ENCODE results near the gene POLA2. TPM values are rescaled to one million over a fixed set of nuclear protein-coding genes. Genes with fewer than 3 reads are reported as not detected.
A peak's percentile ranks its signal among the peaks of the same experiment; 100 is the strongest.

POLA2 gene, protein sequence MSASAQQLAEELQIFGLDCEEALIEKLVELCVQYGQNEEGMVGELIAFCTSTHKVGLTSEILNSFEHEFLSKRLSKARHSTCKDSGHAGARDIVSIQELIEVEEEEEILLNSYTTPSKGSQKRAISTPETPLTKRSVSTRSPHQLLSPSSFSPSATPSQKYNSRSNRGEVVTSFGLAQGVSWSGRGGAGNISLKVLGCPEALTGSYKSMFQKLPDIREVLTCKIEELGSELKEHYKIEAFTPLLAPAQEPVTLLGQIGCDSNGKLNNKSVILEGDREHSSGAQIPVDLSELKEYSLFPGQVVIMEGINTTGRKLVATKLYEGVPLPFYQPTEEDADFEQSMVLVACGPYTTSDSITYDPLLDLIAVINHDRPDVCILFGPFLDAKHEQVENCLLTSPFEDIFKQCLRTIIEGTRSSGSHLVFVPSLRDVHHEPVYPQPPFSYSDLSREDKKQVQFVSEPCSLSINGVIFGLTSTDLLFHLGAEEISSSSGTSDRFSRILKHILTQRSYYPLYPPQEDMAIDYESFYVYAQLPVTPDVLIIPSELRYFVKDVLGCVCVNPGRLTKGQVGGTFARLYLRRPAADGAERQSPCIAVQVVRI
- total RNA-seq (2014; rRNA removed; shearing (Covaris generic)): 47.2 and 54.6 TPM in 2 replicates

DNA sequence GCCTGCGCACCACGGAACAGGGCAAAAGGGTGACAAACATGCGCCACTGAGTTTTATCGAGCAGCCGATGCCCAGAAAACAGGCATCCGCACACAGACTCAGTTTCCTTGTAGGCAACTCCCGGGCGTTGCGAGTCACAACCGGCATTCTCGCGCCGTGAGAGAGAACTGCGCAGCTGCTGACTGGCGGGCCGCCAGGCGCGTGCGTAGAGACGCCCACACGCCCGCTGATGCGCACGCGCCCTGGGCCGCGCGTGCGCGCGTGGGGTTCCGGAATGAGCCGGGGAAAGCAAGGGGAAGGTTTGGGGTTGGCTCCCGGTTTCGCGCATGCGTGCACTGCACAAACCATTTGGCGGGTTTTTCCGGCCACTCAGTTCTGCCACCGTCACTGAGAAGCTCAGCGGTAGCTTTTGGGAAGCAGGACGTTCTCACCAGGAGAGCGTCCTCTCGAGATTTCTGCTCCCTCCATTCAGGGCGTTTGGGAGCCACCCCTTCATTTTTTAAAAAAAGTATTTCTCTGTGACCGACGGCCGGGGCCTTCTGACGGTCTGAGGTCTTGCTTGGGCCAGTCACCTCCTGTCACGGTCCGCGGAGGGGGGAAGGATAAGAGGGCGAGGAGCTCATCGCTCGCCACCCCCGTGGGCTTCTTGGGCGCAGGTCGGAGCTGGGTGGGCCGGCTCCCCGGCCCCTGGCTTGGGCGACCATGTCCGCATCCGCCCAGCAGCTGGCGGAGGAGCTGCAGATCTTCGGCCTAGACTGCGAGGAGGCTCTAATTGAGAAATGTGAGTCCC is at the start of gene POLA2:
POLA2 (plus strand) TSS at position 372 of the 790 bp plus-strand sequence; CDS start at position 703, 331 bp downstream.
- DNase-seq: peak; percentile 95 to 97
- H3K36me3 ChIP-seq: peaks cover 4% of the 10 kb centered on the region
- no peaks in the 10 kb centered on the region for H3K27me3 ChIP-seq
- H3K27ac ChIP-seq: peak within 1 kb of the TSS; percentile 94
- no peaks in the 10 kb centered on the region for H3K9me3 ChIP-seq (replicated peaks)
- peaks cover 3% of the 10 kb centered on the region; the same call in 1 of the 2 replicates for H3K4me1 ChIP-seq
- H3K4me3 ChIP-seq: peak within 1 kb of the TSS; percentile 92

DNA sequence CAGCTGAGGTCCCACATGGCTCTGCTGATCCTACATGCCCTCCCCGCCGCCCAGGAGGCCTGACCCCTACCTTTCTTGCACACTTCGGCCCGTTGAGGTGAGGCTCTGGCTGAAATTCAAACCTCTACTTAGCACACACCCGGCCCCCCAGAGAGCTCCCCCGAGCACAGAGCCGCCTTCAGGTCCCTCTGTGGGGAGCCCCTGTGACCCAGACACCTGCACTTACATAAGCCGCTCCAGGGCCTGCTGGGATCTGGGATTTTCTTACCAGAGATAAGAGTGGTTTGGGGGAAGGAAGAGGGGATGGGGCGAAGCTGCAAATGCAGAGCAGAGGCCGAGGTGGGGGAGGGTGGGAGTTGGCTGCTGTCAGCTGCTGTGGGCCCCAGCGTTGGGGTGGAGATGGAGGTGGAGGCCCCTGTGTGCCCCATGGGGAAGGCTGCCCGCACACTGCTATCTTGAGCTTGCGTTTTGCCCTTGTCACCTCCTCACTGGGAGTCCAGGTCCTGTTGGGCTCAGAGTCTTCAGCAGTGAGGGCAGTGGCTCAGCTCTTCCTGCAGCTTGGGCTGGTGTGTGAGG is 49.4 kb upstream of the POLA2 start:
- Histone ChIP-seq H3K4me1 (no peaks in the 10 kb centered on the region), H3K36me3 (no peaks in the 10 kb centered on the region), H3K27ac (no peak overlapping the region), H3K4me3 (no peak overlapping the region), H3K9me3 (replicated peaks) (no peaks in the 10 kb centered on the region), H3K27me3 (no peaks in the 10 kb centered on the region)
- no peak for DNase-seq

DNA sequence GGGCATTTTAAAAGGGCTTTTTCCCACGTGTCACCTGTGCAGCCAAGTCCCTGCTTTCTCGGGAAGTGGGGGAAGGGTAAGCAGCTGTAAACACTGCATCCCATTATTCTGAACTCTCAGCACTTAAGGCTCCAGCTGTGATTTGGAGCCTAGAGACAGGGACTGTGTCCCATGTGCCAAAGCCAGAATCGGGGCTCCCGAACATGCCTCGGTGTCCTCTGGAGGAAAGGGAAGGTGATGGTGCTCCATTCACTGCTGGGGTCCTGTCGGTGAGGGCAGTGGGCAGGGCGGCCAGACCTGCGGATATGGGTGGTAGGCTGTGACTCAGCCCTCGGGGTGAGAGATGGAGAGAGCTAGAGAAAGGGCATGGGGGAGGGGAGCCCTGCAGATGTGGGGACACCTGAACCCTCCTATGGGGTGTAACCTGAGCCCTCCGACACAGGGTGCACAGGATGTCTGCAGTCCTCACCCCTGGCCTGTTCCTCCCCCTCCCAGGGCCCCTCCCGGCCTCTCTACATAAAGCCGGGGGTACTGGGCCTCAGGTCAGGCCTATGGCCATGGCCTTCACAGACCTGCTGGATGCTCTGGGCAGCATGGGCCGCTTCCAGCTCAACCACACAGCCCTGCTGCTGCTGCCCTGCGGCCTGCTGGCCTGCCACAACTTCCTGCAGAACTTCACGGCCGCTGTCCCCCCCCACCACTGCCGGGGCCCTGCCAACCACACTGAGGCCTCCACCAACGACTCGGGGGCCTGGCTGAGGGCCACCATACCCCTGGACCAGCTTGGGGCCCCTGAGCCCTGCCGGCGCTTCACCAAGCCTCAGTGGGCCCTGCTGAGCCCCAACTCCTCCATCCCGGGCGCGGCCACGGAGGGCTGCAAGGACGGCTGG is 48.2 kb upstream of the POLA2 start:
- Histone ChIP-seq H3K27me3 (no peaks in the 10 kb centered on the region), H3K27ac (no peak overlapping the region), H3K9me3 (replicated peaks) (no peaks in the 10 kb centered on the region), H3K36me3 (no peaks in the 10 kb centered on the region), H3K4me3 (no peak overlapping the region), H3K4me1 (no peaks in the 10 kb centered on the region)
- no peak for DNase-seq

DNA sequence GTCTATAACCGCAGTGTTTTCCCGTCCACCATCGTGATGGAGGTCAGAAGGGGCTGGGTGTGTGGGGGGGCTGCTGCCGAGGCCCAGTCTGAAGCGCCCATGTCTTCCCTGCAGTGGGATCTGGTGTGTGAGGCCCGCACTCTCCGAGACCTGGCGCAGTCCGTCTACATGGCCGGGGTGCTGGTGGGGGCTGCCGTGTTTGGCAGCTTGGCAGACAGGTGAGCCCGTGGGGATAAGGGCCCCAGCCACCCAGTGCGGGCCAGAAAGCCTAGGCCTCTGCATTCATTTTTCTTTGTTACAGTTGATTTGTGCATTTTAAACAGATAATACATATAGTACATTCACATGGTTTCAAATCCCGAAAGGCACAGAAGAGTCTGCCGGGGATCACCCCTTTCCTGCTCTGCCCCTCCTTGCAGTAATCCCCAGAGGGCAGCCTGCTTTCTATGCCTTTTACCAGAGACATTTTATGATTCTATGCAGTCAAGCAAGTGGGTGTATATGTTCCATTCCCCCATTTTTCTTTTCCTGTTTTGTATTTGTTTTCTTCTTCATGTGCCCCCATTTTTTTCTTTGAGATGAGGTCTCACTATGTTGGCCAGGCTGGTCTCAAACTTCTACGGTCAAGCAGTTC is 47.4 kb upstream of the POLA2 start:
- H3K4me1 ChIP-seq: peaks cover under 1% of the 10 kb centered on the region; the same call in 1 of the 2 replicates
- H3K27ac ChIP-seq: no peak overlapping the region
- no peaks in the 10 kb centered on the region for H3K36me3 ChIP-seq
- H3K27me3 ChIP-seq: no peaks in the 10 kb centered on the region
- no peak overlapping the region for H3K4me3 ChIP-seq
- H3K9me3 ChIP-seq (replicated peaks): no peaks in the 10 kb centered on the region
- DNase-seq: no peak

DNA sequence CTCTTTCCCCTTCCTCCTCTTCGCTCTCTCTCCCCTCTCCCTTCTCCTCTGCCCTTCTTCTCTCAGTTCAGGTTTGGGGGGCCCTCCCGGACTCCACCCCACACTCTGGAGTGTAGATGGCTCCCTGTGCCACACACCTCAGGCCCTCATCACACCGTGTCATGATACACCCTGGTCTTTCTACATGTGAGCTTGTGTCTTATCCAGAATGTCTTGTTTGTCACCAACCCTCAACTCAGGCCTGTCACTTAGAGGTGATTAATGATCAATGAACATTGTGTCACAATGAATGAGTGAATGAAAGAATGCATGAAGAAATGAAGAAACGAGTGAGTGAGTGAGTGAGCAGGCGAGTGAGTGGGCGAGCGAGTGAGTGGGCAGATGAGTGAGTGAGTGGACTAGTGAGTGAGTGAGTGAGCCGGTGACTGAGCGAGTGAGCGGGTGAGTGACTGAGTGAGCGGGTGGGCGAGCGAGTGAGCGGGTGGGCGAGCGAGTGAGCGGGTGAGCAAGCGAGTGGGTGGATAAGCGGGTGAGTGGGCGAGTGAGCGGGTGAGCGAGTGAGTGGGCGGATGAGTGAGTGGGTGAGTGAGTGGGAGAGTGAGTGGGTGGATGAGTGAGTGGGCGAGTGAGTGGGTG is 46.2 kb upstream of the POLA2 start:
- DNase-seq: no peak
- no peaks in the 10 kb centered on the region for H3K36me3 ChIP-seq

DNA sequence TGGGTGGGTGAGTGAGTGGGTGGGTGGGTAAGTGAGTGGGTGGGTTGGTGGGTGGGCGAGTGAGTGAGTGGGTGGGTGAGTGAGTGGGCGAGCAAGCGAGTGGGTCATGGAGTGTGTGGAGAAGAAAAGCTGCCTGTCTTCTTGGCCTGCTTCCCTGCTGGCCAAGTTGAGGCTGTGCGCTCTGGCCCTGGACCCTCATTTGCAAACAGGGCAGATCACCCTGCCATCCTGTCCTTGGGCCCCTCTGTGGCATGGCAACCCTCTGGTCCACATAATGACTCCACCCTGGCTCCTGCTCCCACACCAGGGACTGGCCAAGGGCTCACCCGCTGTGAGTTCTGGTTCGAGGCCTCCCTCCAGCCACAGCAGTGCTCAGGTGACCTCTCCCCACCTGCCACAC is 44.9 kb upstream of the POLA2 start:
- peaks cover 7% of the 10 kb centered on the region; the same call in 1 of the 2 replicates for H3K4me1 ChIP-seq
- H3K27me3 ChIP-seq: no peaks in the 10 kb centered on the region
- H3K9me3 ChIP-seq (replicated peaks): no peaks in the 10 kb centered on the region
- no peak overlapping the region for H3K27ac ChIP-seq
- no peaks in the 10 kb centered on the region for H3K36me3 ChIP-seq
- no peak for DNase-seq
- H3K4me3 ChIP-seq: no peak overlapping the region

More for the DNA sequence above, 46.2 kb upstream of the POLA2 start:
- Histone ChIP-seq H3K27ac (no peak overlapping the region), H3K4me1 (peaks cover 7% of the 10 kb centered on the region; the same call in 1 of the 2 replicates), H3K4me3 (no peak overlapping the region), H3K9me3 (replicated peaks) (no peaks in the 10 kb centered on the region), H3K27me3 (no peaks in the 10 kb centered on the region)

DNA sequence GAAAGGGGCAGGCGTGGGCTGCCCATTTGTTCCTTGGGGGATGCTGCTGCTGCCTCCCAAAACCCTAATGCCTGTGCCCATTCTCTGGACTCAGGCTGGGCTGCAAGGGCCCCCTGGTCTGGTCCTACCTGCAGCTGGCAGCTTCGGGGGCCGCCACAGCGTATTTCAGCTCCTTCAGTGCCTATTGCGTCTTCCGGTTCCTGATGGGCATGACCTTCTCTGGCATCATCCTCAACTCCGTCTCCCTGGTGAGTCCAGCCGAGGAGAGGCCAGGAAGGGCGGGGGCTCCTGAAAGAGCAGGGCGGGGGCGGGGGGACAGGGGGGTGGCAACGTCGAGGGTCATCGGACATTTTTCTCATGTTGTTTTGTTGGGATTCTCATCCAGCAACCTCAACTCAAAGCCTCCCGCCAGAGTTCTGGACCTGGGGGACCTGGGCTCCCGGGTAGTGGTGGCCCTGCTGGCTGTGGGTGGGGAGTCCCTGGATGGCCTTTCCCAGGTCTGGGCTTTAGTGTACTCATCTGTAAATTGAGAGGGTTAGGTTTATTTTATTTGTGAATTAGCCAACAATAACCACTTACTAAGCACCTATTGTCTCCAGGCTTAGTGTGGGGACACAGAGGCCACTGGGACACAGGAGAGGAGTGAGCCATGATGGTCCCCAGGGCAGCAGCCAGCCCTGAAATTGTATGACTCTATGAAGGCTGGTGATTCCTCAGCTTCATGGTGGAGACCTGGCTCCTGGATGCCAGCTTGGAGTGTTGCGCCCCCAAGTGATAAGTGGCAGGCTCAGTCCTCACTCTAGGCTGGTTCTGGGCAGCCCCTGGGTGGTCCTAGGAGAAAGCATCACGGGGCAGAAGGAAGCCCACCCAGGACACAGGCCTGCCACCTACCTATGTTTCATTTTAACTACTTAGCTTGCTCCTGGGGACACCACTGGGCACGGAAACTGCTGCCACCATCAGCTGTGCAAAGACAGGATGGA is 44.0 kb upstream of the POLA2 start:
- peaks cover 7% of the 10 kb centered on the region; the same call in 1 of the 2 replicates for H3K4me1 ChIP-seq
- no peak overlapping the region for H3K4me3 ChIP-seq
- no peaks in the 10 kb centered on the region for H3K9me3 ChIP-seq (replicated peaks)
- H3K36me3 ChIP-seq: no peaks in the 10 kb centered on the region
- H3K27ac ChIP-seq: no peak overlapping the region
- H3K27me3 ChIP-seq: no peaks in the 10 kb centered on the region
- no peak for DNase-seq

DNA sequence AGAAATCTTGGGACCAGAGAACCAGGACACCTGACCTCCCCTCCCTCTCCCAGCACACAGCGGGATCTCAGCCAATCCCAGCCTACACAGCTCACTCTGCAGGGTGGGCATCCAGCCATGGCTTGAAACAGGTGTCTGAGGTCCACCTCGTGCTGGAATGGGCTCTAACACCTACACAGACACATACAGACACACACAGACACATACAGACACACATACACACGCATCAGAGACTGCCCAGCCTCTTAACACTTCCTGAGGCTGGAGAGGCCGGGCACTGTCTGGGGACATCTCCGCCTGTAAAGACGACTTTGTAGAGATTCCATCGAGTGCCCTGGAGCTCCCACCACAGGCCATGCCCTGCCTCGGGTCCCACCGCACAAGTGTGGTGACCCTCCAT is 43.3 kb upstream of the POLA2 start:
- Histone ChIP-seq H3K27ac (no peak overlapping the region), H3K4me1 (peaks cover 7% of the 10 kb centered on the region; the same call in 1 of the 2 replicates), H3K27me3 (no peaks in the 10 kb centered on the region), H3K4me3 (no peak overlapping the region), H3K9me3 (replicated peaks) (no peaks in the 10 kb centered on the region), H3K36me3 (no peaks in the 10 kb centered on the region)
- no peak for DNase-seq

DNA sequence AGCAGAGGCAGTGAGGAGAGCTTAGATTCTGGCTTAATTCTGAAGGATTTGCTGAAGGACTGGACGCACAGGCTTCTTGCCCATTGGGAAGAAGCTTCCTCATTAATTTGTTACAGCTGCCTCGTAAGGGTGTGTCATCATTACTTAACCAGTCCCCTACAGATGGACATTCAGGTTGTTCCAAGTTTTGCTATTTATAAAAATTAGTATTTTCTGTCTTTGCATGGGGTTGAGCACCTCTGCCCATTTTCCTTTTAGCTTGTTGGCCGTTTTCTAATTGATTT is 41.9 kb upstream of the POLA2 start:
- peaks cover 7% of the 10 kb centered on the region; the same call in 1 of the 2 replicates for H3K4me1 ChIP-seq
- no peak overlapping the region for H3K4me3 ChIP-seq
- no peaks in the 10 kb centered on the region for H3K36me3 ChIP-seq
- no peak for DNase-seq
- H3K27me3 ChIP-seq: no peaks in the 10 kb centered on the region
- no peaks in the 10 kb centered on the region for H3K9me3 ChIP-seq (replicated peaks)
- H3K27ac ChIP-seq: no peak overlapping the region

DNA sequence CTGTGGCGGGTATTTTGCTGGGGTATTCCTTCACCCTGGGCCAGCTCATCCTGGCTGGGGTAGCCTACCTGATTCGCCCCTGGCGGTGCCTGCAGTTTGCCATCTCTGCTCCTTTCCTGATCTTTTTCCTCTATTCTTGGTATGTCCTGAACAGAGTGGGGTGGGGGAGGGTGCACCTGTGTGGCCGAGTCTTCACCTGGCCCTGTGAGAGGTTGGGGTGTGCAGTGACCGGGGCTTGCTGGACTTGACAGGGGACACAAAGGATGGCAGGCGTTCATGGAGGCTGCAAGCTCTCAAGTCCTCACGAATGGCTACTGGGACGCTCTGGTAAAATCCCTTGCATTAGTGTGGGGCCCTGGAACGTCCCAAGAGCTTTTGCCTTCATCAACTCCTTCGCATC is 40.7 kb upstream of the POLA2 start:
- Histone ChIP-seq H3K27me3 (no peaks in the 10 kb centered on the region), H3K4me1 (peaks cover 7% of the 10 kb centered on the region; the same call in 1 of the 2 replicates), H3K27ac (no peak overlapping the region), H3K9me3 (replicated peaks) (no peaks in the 10 kb centered on the region), H3K4me3 (no peak overlapping the region), H3K36me3 (no peaks in the 10 kb centered on the region)
- no peak for DNase-seq

DNA sequence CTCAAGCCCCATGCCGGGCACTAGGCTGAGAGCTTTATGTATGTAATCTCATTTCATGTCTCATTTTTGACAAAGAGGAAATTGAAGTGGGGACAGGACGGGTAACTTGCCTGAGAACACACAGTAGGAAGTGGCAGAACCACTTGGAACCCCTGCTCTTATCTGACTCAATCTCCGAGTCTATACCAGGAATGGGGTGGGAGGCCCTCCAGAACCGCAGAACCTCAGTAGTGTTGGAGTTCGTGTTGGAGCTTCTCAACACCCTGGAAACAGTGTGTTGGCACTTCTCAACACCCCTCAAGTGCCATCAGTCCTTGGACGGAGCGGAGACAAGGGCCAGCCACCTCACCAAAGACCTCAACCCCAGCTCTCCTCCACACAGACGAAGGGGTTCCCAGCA is 38.8 kb upstream of the POLA2 start:
- H3K4me3 ChIP-seq: no peak overlapping the region
- no peak for DNase-seq
- no peaks in the 10 kb centered on the region for H3K9me3 ChIP-seq (replicated peaks)
- H3K27ac ChIP-seq: no peak overlapping the region
- no peaks in the 10 kb centered on the region for H3K27me3 ChIP-seq
- peaks cover 7% of the 10 kb centered on the region; the same call in 1 of the 2 replicates for H3K4me1 ChIP-seq
- no peaks in the 10 kb centered on the region for H3K36me3 ChIP-seq

DNA sequence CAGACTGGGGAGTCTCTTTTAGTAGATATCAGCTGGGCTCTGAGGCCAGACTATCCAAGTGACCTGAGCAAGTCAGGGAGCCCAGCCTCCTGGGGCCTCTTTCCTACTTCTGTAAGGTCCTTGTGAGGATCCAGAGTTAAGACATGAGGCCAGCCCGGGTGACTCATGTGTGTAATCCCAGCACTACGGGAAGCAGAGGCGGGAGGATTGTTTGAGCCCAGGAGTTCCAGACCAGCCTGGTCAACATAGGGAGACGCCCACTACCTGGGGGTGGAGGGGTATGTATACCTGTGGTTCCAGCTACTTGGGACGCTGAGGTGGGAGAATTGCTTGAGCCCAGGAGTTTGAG is 36.9 kb upstream of the POLA2 start:
- no peak for DNase-seq

More for the DNA sequence above, 36.9 kb upstream of the POLA2 start:
- Histone ChIP-seq H3K9me3 (replicated peaks) (no peaks in the 10 kb centered on the region), H3K4me3 (peak overlapping the region; percentile 31), H3K4me1 (peaks cover under 1% of the 10 kb centered on the region; the same call in 1 of the 2 replicates), H3K27me3 (no peaks in the 10 kb centered on the region), H3K27ac (no peak overlapping the region), H3K36me3 (no peaks in the 10 kb centered on the region)

All from SJCRH30 (cell line).